ENCODE data around the gene ZNF428.
"Not testable (repeated sequence)": the region's sequence is repeated elsewhere in the genome, so short reads cannot be mapped to it uniquely, and the experiment has no call there.

The ZNF428 gene

GRCh38 chr19:43638214-43638994 lies 19.0 kb upstream of the ZNF428 start:
- no peak overlapping the region for H3K9ac ChIP-seq (ENCODE audit: low read length)
- no peak overlapping the region for H3K27ac ChIP-seq (ENCODE audit: low read depth, low read length)
- no peaks in the 10 kb centered on the region for H4K20me1 ChIP-seq (ENCODE audit: low read depth, low read length)
- TF ChIP-seq, protein P1, sequence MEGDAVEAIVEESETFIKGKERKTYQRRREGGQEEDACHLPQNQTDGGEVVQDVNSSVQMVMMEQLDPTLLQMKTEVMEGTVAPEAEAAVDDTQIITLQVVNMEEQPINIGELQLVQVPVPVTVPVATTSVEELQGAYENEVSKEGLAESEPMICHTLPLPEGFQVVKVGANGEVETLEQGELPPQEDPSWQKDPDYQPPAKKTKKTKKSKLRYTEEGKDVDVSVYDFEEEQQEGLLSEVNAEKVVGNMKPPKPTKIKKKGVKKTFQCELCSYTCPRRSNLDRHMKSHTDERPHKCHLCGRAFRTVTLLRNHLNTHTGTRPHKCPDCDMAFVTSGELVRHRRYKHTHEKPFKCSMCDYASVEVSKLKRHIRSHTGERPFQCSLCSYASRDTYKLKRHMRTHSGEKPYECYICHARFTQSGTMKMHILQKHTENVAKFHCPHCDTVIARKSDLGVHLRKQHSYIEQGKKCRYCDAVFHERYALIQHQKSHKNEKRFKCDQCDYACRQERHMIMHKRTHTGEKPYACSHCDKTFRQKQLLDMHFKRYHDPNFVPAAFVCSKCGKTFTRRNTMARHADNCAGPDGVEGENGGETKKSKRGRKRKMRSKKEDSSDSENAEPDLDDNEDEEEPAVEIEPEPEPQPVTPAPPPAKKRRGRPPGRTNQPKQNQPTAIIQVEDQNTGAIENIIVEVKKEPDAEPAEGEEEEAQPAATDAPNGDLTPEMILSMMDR (IDR thresholded peaks at IDR 0.05; ENCODE audit: insufficient read depth, low read length, poor library complexity, severe bottlenecking), result no peak
- no peak for TF ChIP-seq EZH2phosphoT487 (conservative IDR thresholded peaks at IDR 0.05; ENCODE audit: low read length)
- no peak overlapping the region for H2AFZ ChIP-seq (ENCODE audit: low read depth, low read length, severe bottlenecking)
- H3K9me3 ChIP-seq (ENCODE audit: insufficient read depth, low read length), result no peaks in the 10 kb centered on the region
- H3K4me2 ChIP-seq (ENCODE audit: low read depth, low read length, poor library complexity, severe bottlenecking), result no peak overlapping the region
- H3K36me3 ChIP-seq (ENCODE audit: low read length), result no peaks in the 10 kb centered on the region
- H3K4me3 ChIP-seq (ENCODE audit: insufficient read depth, low read length, poor library complexity, severe bottlenecking), result no peak overlapping the region
- H3K79me2 ChIP-seq (ENCODE audit: insufficient read depth, low read length), result no peaks in the 10 kb centered on the region
- no peaks in the 10 kb centered on the region for H3K9me2 ChIP-seq (replicated peaks; ENCODE audit: insufficient read depth, low read length)
- H3K27me3 ChIP-seq (ENCODE audit: low read length), result no peaks in the 10 kb centered on the region
- H3F3A ChIP-seq (ENCODE audit: insufficient read depth), result no peaks in the 10 kb centered on the region

DNA sequence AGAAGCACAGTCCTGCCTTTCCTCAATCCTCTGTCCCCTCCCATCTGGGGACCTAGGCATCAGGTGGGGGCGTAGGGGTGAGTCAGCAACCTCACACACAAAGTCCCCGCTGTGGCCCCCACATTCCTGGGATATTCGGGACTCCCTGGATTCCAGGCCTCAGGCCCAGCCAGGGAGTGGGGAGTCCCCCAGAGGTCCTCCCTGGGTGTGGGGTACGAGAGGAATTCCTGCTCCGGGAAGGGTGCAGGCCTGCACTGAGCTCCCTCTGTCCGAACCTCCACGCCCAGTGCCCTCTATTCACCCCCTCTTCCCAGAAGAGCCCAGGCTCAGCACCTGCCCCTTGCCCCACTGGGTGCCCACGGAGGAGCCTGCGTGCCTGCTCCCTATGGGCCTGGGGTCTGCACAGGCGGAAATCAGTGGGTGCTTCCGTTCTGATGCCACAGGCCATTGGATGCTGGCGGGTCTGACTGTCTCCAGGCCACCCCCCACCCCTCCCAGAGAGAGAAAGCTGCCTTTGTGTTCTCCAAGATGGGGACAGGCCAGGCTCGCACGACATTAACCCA lies 16.8 kb upstream of the ZNF428 start:
- no peak overlapping the region for H3K4me2 ChIP-seq (ENCODE audit: low read depth, low read length, poor library complexity, severe bottlenecking)
- no peaks in the 10 kb centered on the region for H3K9me2 ChIP-seq (replicated peaks; ENCODE audit: insufficient read depth, low read length)
- H3K9ac ChIP-seq (ENCODE audit: low read length), result no peak overlapping the region
- no peaks in the 10 kb centered on the region for H3K27me3 ChIP-seq (ENCODE audit: low read length)
- no peak overlapping the region for H3K4me3 ChIP-seq (ENCODE audit: insufficient read depth, low read length, poor library complexity, severe bottlenecking)
- no peaks in the 10 kb centered on the region for H3K36me3 ChIP-seq (ENCODE audit: low read length)
- no peaks in the 10 kb centered on the region for H3K79me2 ChIP-seq (ENCODE audit: insufficient read depth, low read length)
- no peak overlapping the region for H2AFZ ChIP-seq (ENCODE audit: low read depth, low read length, severe bottlenecking)
- H3K27ac ChIP-seq (ENCODE audit: low read depth, low read length), result no peak overlapping the region
- H3F3A ChIP-seq (ENCODE audit: insufficient read depth), result no peaks in the 10 kb centered on the region
- no peaks in the 10 kb centered on the region for H4K20me1 ChIP-seq (ENCODE audit: low read depth, low read length)
- no peak for TF ChIP-seq EZH2phosphoT487 (conservative IDR thresholded peaks at IDR 0.05; ENCODE audit: low read length)
- TF ChIP-seq, protein P1 (IDR thresholded peaks at IDR 0.05; ENCODE audit: insufficient read depth, low read length, poor library complexity, severe bottlenecking), result no peak
- H3K9me3 ChIP-seq (ENCODE audit: insufficient read depth, low read length), result no peaks in the 10 kb centered on the region

DNA sequence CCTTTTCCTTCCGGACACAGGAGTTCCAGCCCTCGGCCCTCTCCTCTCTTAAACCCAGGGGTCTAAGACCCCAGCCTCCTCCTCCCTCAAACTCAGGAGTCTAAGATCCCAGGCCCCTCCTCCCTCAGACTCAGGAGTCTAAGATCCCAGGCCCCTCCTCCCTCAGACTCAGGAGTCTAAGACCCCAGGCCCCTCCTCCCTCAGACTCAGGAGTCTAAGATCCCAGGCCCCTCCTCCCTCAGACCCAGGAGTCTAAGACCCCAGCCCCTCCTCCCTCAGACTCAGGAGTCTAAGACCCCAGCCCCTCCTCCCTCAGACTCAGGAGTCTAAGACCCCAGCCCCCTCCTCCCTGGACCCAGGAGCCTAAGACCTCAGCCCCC lies 16.1 kb upstream of the ZNF428 start:
- H3K4me2 ChIP-seq (ENCODE audit: low read depth, low read length, poor library complexity, severe bottlenecking); H3K9me2 ChIP-seq (replicated peaks; ENCODE audit: insufficient read depth, low read length); H3K9ac ChIP-seq (ENCODE audit: low read length); H3K36me3 ChIP-seq (ENCODE audit: low read length); H4K20me1 ChIP-seq (ENCODE audit: low read depth, low read length); H3K79me2 ChIP-seq (ENCODE audit: insufficient read depth, low read length); H3K27me3 ChIP-seq (ENCODE audit: low read length); H3K4me3 ChIP-seq (ENCODE audit: insufficient read depth, low read length, poor library complexity, severe bottlenecking); H3K9me3 ChIP-seq (ENCODE audit: insufficient read depth, low read length); H2AFZ ChIP-seq (ENCODE audit: low read depth, low read length, severe bottlenecking); H3F3A ChIP-seq (ENCODE audit: insufficient read depth); H3K27ac ChIP-seq (ENCODE audit: low read depth, low read length): not testable (repeated sequence)

DNA sequence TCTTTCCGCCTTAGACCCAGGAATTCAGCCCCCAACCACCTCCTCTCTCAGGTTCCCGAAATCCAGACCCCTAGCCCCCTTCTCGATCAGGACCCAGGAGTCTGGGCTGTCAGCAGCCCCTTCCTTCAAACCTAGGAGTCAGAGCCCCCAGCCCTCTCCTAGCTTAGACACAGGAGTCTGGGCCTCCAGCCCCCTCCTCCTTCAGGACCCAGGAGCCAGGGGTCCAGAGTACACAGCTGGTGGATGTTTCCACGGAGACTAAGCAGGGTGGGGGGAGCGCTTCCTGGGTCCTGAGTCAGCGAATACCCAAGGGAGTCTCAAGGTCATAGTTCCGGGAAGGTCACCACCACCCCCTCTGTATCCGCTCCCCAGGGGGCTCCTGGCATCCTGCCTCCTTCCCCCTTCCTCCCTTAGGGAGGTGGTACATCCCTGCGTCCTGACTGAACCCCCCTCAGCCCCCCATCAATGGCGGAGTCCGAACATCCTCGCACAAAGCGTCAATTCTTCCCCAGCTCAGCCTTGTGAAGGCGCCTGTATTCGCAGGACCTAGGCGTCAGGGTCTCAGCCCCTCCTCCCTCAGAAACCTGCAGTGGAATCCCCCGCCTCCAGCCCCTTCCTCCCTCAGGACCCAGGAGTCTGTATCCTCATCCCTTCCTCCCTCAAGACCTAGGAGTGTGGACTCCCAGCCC lies 15.6 kb upstream of the ZNF428 start:
- H3K4me3 ChIP-seq (ENCODE audit: insufficient read depth, low read length, poor library complexity, severe bottlenecking), result no peak overlapping the region
- H3K9ac ChIP-seq (ENCODE audit: low read length), result no peak overlapping the region
- H4K20me1 ChIP-seq (ENCODE audit: low read depth, low read length), result no peaks in the 10 kb centered on the region
- no peak overlapping the region for H2AFZ ChIP-seq (ENCODE audit: low read depth, low read length, severe bottlenecking)
- no peaks in the 10 kb centered on the region for H3K79me2 ChIP-seq (ENCODE audit: insufficient read depth, low read length)
- no peak overlapping the region for H3K4me2 ChIP-seq (ENCODE audit: low read depth, low read length, poor library complexity, severe bottlenecking)
- H3K27ac ChIP-seq (ENCODE audit: low read depth, low read length), result no peak overlapping the region
- H3K36me3 ChIP-seq (ENCODE audit: low read length), result no peaks in the 10 kb centered on the region
- H3F3A ChIP-seq (ENCODE audit: insufficient read depth), result no peaks in the 10 kb centered on the region
- no peaks in the 10 kb centered on the region for H3K9me2 ChIP-seq (replicated peaks; ENCODE audit: insufficient read depth, low read length)
- TF ChIP-seq EZH2phosphoT487 (conservative IDR thresholded peaks at IDR 0.05; ENCODE audit: low read length), result no peak
- TF ChIP-seq, protein P1 (IDR thresholded peaks at IDR 0.05; ENCODE audit: insufficient read depth, low read length, poor library complexity, severe bottlenecking), result no peak
- H3K27me3 ChIP-seq (ENCODE audit: low read length), result no peaks in the 10 kb centered on the region
- H3K9me3 ChIP-seq (ENCODE audit: insufficient read depth, low read length), result no peaks in the 10 kb centered on the region
